GM18498 (cell line): Measurements from ENCODE around the gene NAIF1.

Experiments used
- ATAC-seq: cut with Tn5 transposase; IDR thresholded peaks from one replicate; pipeline ENCODE4 v1.9.1; 2021; ENCODE audit warnings: mild to moderate bottlenecking, moderate library complexity; ENCODE audit not compliant: unreplicated experiment

Gene NAIF1

GRCh38 chr9:128102861-128103588 lies 35.9 kb upstream of the NAIF1 start:
- ATAC-seq: no peak

GRCh38 chr9:128102196-128102595 lies 35.1 kb upstream of the NAIF1 start:
- ATAC-seq: no peak

GRCh38 chr9:128101690-128102089 lies 34.6 kb upstream of the NAIF1 start:
- no peak for ATAC-seq

- no peak for ATAC-seq
These were observed 34.1 kb upstream of the NAIF1 start for GRCh38 chr9:128101231-128101661.

- no peak for ATAC-seq
These were observed 33.5 kb upstream of the NAIF1 start for GRCh38 chr9:128100581-128100980.

GRCh38 chr9:128099932-128100491 lies 32.9 kb upstream of the NAIF1 start:
- no peak for ATAC-seq

GRCh38 chr9:128099231-128099931 lies 32.3 kb upstream of the NAIF1 start:
- no peak for ATAC-seq

- no peak for ATAC-seq
These were observed 31.4 kb upstream of the NAIF1 start for GRCh38 chr9:128098297-128099230.

GRCh38 chr9:128097543-128098296 lies 30.6 kb upstream of the NAIF1 start:
- no peak for ATAC-seq

- ATAC-seq: no peak
These were observed 29.8 kb upstream of the NAIF1 start for GRCh38 chr9:128096616-128097536.

GRCh38 chr9:128094950-128095544 lies 27.9 kb upstream of the NAIF1 start:
- no peak for ATAC-seq

- peak; percentile 96 for ATAC-seq
These were observed 27.2 kb upstream of the NAIF1 start for GRCh38 chr9:128094166-128094949.

- no peak for ATAC-seq
These were observed 25.9 kb upstream of the NAIF1 start for GRCh38 chr9:128093011-128093410.

- ATAC-seq: no peak
These were observed 25.3 kb upstream of the NAIF1 start for GRCh38 chr9:128092199-128092977.

GRCh38 chr9:128091571-128091970 lies 24.5 kb upstream of the NAIF1 start:
- no peak for ATAC-seq

- ATAC-seq: no peak
These were observed 24.0 kb upstream of the NAIF1 start for GRCh38 chr9:128091144-128091543.

- ATAC-seq: no peak
These were observed 22.2 kb upstream of the NAIF1 start for GRCh38 chr9:128089299-128089698.
